ENCODE data around the gene PTGDR. TPM values are rescaled to one million over a fixed set of nuclear protein-coding genes. Genes with fewer than 3 reads are reported as not detected.

The PTGDR gene
- total and polyA plus RNA-seq, 2 donors (not counting 1 experiment from before 2014, with no cell fraction given), result 0.08 TPM; not detected in 1

- no peak for TF ChIP-seq EZH2 (IDR thresholded peaks at IDR 0.05; ENCODE audit: low read length, missing control alignments)
- TF ChIP-seq, protein P1, sequence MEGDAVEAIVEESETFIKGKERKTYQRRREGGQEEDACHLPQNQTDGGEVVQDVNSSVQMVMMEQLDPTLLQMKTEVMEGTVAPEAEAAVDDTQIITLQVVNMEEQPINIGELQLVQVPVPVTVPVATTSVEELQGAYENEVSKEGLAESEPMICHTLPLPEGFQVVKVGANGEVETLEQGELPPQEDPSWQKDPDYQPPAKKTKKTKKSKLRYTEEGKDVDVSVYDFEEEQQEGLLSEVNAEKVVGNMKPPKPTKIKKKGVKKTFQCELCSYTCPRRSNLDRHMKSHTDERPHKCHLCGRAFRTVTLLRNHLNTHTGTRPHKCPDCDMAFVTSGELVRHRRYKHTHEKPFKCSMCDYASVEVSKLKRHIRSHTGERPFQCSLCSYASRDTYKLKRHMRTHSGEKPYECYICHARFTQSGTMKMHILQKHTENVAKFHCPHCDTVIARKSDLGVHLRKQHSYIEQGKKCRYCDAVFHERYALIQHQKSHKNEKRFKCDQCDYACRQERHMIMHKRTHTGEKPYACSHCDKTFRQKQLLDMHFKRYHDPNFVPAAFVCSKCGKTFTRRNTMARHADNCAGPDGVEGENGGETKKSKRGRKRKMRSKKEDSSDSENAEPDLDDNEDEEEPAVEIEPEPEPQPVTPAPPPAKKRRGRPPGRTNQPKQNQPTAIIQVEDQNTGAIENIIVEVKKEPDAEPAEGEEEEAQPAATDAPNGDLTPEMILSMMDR (conservative IDR thresholded peaks at IDR 0.05 in 1 of 2, IDR thresholded peaks at IDR 0.05 in 1 of 2; ENCODE audit: low read depth in 1 of 2, low read length in 2 of 2), result no peak
- no peaks in the 10 kb centered on the region for H3K36me3 ChIP-seq (ENCODE audit: control insufficient read depth, insufficient read depth, low read length)
- DNase-seq (ENCODE audit: low read depth in 2 of 2), result no peak
- no peak overlapping the region for H3K4me3 ChIP-seq (replicated peaks in 1 of 4; ENCODE audit: control extremely low read depth in 1 of 4, insufficient read depth in 1 of 4, low read depth in 3 of 4, low read length in 4 of 4)
- no peak overlapping the region for H2AFZ ChIP-seq (ENCODE audit: low read length)
- peaks cover 2% of the 10 kb centered on the region for H3K27me3 ChIP-seq (ENCODE audit: control insufficient read depth, insufficient read depth, low read length)
- no peaks in the 10 kb centered on the region for H3K79me2 ChIP-seq (ENCODE audit: control insufficient read depth, insufficient read depth, low read length)
- H3K4me1 ChIP-seq (ENCODE audit: control insufficient read depth, extremely low read depth, insufficient read depth, low read length), result peaks cover 6% of the 10 kb centered on the region
- no peak overlapping the region for H3K9ac ChIP-seq (ENCODE audit: insufficient read depth, low read length)
- H3K4me2 ChIP-seq (ENCODE audit: extremely low read depth, insufficient read depth, low read length), result no peak overlapping the region
- no peaks in the 10 kb centered on the region for H4K20me1 ChIP-seq (ENCODE audit: control insufficient read depth, extremely low read depth, insufficient read depth, low read length)
- no peak overlapping the region for H3K27ac ChIP-seq (ENCODE audit: insufficient read depth, low read length)
- no peaks in the 10 kb centered on the region for H3K9me3 ChIP-seq (ENCODE audit: control insufficient read depth, insufficient read depth, low read depth, low read length)
Measured at GRCh38 chr14:52238682-52239081, 28.8 kb upstream of the PTGDR start.

- peak in 1 of 2 donors; percentile 11 for DNase-seq (ENCODE audit: low read depth in 2 of 2)
- Histone ChIP-seq H3K4me1 (ENCODE audit: control insufficient read depth, extremely low read depth, insufficient read depth, low read length) (peaks cover 6% of the 10 kb centered on the region), H3K9me3 (ENCODE audit: control insufficient read depth, insufficient read depth, low read depth, low read length) (no peaks in the 10 kb centered on the region), H3K4me3 (replicated peaks in 1 of 4; ENCODE audit: control extremely low read depth in 1 of 4, insufficient read depth in 1 of 4, low read depth in 3 of 4, low read length in 4 of 4) (peak overlapping the region in 1 of 4 experiments; percentile 15), H3K9ac (ENCODE audit: insufficient read depth, low read length) (no peak overlapping the region), H4K20me1 (ENCODE audit: control insufficient read depth, extremely low read depth, insufficient read depth, low read length) (no peaks in the 10 kb centered on the region), H3K27me3 (ENCODE audit: control insufficient read depth, insufficient read depth, low read length) (peaks cover 2% of the 10 kb centered on the region), H3K4me2 (ENCODE audit: extremely low read depth, insufficient read depth, low read length) (peak overlapping the region; percentile 87), H2AFZ (ENCODE audit: low read length) (no peak overlapping the region), H3K36me3 (ENCODE audit: control insufficient read depth, insufficient read depth, low read length) (no peaks in the 10 kb centered on the region), H3K79me2 (ENCODE audit: control insufficient read depth, insufficient read depth, low read length) (no peaks in the 10 kb centered on the region), H3K27ac (ENCODE audit: insufficient read depth, low read length) (no peak overlapping the region)
- TF ChIP-seq, protein P1 (conservative IDR thresholded peaks at IDR 0.05 in 1 of 2, IDR thresholded peaks at IDR 0.05 in 1 of 2; ENCODE audit: low read depth in 1 of 2, low read length in 2 of 2), result no peak
- no peak for TF ChIP-seq EZH2 (IDR thresholded peaks at IDR 0.05; ENCODE audit: low read length, missing control alignments)
Measured at GRCh38 chr14:52240623-52241022, 26.9 kb upstream of the PTGDR start.

- H3K36me3 ChIP-seq (ENCODE audit: control insufficient read depth, insufficient read depth, low read length), result no peaks in the 10 kb centered on the region
- peak overlapping the region in 3 of 4 experiments; percentile 3 to 17 (median 15) for H3K4me3 ChIP-seq (replicated peaks in 1 of 4; ENCODE audit: control extremely low read depth in 1 of 4, insufficient read depth in 1 of 4, low read depth in 3 of 4, low read length in 4 of 4)
- H2AFZ ChIP-seq (ENCODE audit: low read length), result peak overlapping the region; percentile 81
- no peaks in the 10 kb centered on the region for H4K20me1 ChIP-seq (ENCODE audit: control insufficient read depth, extremely low read depth, insufficient read depth, low read length)
- no peaks in the 10 kb centered on the region for H3K79me2 ChIP-seq (ENCODE audit: control insufficient read depth, insufficient read depth, low read length)
- H3K27ac ChIP-seq (ENCODE audit: insufficient read depth, low read length), result peak overlapping the region; percentile 50
- H3K9me3 ChIP-seq (ENCODE audit: control insufficient read depth, insufficient read depth, low read depth, low read length), result no peaks in the 10 kb centered on the region
- peak; percentile 78 to 90 for DNase-seq (ENCODE audit: low read depth in 2 of 2)
- H3K27me3 ChIP-seq (ENCODE audit: control insufficient read depth, insufficient read depth, low read length), result peaks cover 2% of the 10 kb centered on the region
- H3K9ac ChIP-seq (ENCODE audit: insufficient read depth, low read length), result no peak overlapping the region
- no peak for TF ChIP-seq EZH2 (IDR thresholded peaks at IDR 0.05; ENCODE audit: low read length, missing control alignments)
- TF ChIP-seq, protein P1 (conservative IDR thresholded peaks at IDR 0.05 in 1 of 2, IDR thresholded peaks at IDR 0.05 in 1 of 2; ENCODE audit: low read depth in 1 of 2, low read length in 2 of 2), result no peak
- H3K4me1 ChIP-seq (ENCODE audit: control insufficient read depth, extremely low read depth, insufficient read depth, low read length), result peaks cover 6% of the 10 kb centered on the region
- H3K4me2 ChIP-seq (ENCODE audit: extremely low read depth, insufficient read depth, low read length), result peak overlapping the region; percentile 87
Measured at GRCh38 chr14:52241087-52241793, 26.3 kb upstream of the PTGDR start.

Data from fibroblast of lung (primary cell).